NCI-H2107 treated with DMSO at 0.1 percent for 48 hours (cell line): ENCODE data around the gene PRLHR.

Source experiments
- DNase-seq: peaks from one replicate; lab custom pipeline; 2025; ENCODE audit not compliant: unreplicated experiment; lab: John Stamatoyannopoulos, UW

Gene PRLHR

GRCh38 chr10:118587881-118588651, 7.4 kb downstream of the PRLHR start:
- no peak for DNase-seq

- DNase-seq = no peak
Measured at GRCh38 chr10:118586911-118587310, 8.5 kb downstream of the PRLHR start.

- no peak for DNase-seq
Measured at GRCh38 chr10:118585794-118586193, 9.7 kb downstream of the PRLHR start.

- no peak for DNase-seq
Measured at GRCh38 chr10:118585234-118585633, 10.2 kb downstream of the PRLHR start.

- DNase-seq = no peak
Measured at GRCh38 chr10:118584181-118584954, 11.1 kb downstream of the PRLHR start.

GRCh38 chr10:118583611-118584010, 11.8 kb downstream of the PRLHR start:
- no peak for DNase-seq

GRCh38 chr10:118582511-118582910, 12.9 kb downstream of the PRLHR start:
- DNase-seq = no peak

- no peak for DNase-seq
Measured at GRCh38 chr10:118581340-118581739, 14.1 kb downstream of the PRLHR start.

GRCh38 chr10:118580702-118581101, 14.7 kb downstream of the PRLHR start:
- no peak for DNase-seq

GRCh38 chr10:118573512-118573911, 21.9 kb downstream of the PRLHR start:
- DNase-seq = no peak

GRCh38 chr10:118572256-118573041, 23.0 kb downstream of the PRLHR start:
- no peak for DNase-seq

GRCh38 chr10:118571123-118571522, 24.3 kb downstream of the PRLHR start:
- no peak for DNase-seq

- no peak for DNase-seq
Measured at GRCh38 chr10:118570591-118570990, 24.9 kb downstream of the PRLHR start.

- DNase-seq = no peak
Measured at GRCh38 chr10:118569882-118570252, 25.6 kb downstream of the PRLHR start.

- no peak for DNase-seq
Measured at GRCh38 chr10:118569241-118569881, 26.1 kb downstream of the PRLHR start.

GRCh38 chr10:118568327-118568848, 27.1 kb downstream of the PRLHR start:
- no peak for DNase-seq

- DNase-seq = no peak
Measured at GRCh38 chr10:118567701-118568248, 27.7 kb downstream of the PRLHR start.

- no peak for DNase-seq
Measured at GRCh38 chr10:118566911-118567310, 28.5 kb downstream of the PRLHR start.

- no peak for DNase-seq
Measured at GRCh38 chr10:118565301-118566075, 30.0 kb downstream of the PRLHR start.

- DNase-seq = no peak
Measured at GRCh38 chr10:118564652-118565051, 30.8 kb downstream of the PRLHR start.
